Colonic mucosa (tissue), 4 donors: ENCODE results near the gene MRPL4. TPM values are rescaled to one million over a fixed set of nuclear protein-coding genes. Genes with fewer than 3 reads are reported as not detected.

Source experiments
- DNase-seq: peaks from one replicate; pipeline ENCODE4 v3.0.0-alpha.2; 2020
- H3K27ac ChIP-seq: fragments of 200-600 bp; one replicate; pipeline ENCODE4 v1.8.0; 2021
- H3K27me3 ChIP-seq: fragments of 200-600 bp; one replicate; pipeline ENCODE4 v1.8.0; 2021
- H3K36me3 ChIP-seq: fragments of 200-600 bp; one replicate; pipeline ENCODE4 v1.8.0; 2021
- H3K4me1 ChIP-seq: fragments of 200-600 bp; one replicate; pipeline ENCODE4 v1.8.0; 2021; ENCODE audit warnings: mild to moderate bottlenecking
- H3K4me3 ChIP-seq: fragments of 200-600 bp; one replicate; pipeline ENCODE4 v1.8.0; 2021
- H3K9ac ChIP-seq, 2 donors: one replicate each; pipeline ENCODE4 v1.7.0; 2013; ENCODE audit warnings: control low read depth in 2 of 2, low read depth in 2 of 2, low read length in 2 of 2
- H3K9me3 ChIP-seq: fragments of 200-600 bp; one replicate; pipeline ENCODE4 v1.8.0; 2021
- intact Hi-C: fragments of 100-400 bp; cut with DNase I; formaldehyde crosslinking; loops from one replicate; pipeline ENCODE4 v1.14.1; 2022
- total RNA-seq, 2 donors: library from RNA; stranded (reverse); fragmentation: NEBNext Ultra II Directional in 1 of 2; extraction: Animal tissue kit (Norgen Biotek cat#: 25700) in 1 of 2; gene quantifications; one replicate each; pipeline ENCODE4 v1.2.1, GENCODE V29; 2021
- TF ChIP-seq, protein P1 (sequence below): fragments of 200-600 bp; IDR thresholded peaks from one replicate; pipeline ENCODE4 v1.8.0; 2022; ENCODE audit warnings: antibody characterized with exemption, mild to moderate bottlenecking
- donor health status: healthy.
- donor health status: DM: no; HTN: no; CAD: no.
- donor health status: DM: no; HTN: no; CAD: no.

MRPL4 gene
- total RNA-seq, 2 donors from 2014 or later, result 48.9 to 116 TPM

- DNase-seq, result peak; percentile 92
- Histone ChIP-seq H3K4me3 (peak overlapping the region; percentile 37), H3K9me3 (no peaks in the 10 kb centered on the region), H3K27me3 (no peaks in the 10 kb centered on the region), H3K27ac (peak overlapping the region; percentile 81), H3K36me3 (no peaks in the 10 kb centered on the region), H3K9ac (peak overlapping the region; percentile 63 to 78), H3K4me1 (peaks cover 3% of the 10 kb centered on the region)
- TF ChIP-seq, protein P1, sequence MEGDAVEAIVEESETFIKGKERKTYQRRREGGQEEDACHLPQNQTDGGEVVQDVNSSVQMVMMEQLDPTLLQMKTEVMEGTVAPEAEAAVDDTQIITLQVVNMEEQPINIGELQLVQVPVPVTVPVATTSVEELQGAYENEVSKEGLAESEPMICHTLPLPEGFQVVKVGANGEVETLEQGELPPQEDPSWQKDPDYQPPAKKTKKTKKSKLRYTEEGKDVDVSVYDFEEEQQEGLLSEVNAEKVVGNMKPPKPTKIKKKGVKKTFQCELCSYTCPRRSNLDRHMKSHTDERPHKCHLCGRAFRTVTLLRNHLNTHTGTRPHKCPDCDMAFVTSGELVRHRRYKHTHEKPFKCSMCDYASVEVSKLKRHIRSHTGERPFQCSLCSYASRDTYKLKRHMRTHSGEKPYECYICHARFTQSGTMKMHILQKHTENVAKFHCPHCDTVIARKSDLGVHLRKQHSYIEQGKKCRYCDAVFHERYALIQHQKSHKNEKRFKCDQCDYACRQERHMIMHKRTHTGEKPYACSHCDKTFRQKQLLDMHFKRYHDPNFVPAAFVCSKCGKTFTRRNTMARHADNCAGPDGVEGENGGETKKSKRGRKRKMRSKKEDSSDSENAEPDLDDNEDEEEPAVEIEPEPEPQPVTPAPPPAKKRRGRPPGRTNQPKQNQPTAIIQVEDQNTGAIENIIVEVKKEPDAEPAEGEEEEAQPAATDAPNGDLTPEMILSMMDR, result peak; percentile 88
- intact Hi-C loops, result loop anchor here (1.0 to 5.0 kb wide), 2 partner anchors 63 to 121 kb away; partner anchors contain the start of gene RAVER1
Measured at GRCh38 chr19:10269333-10270179, 17.5 kb downstream of the MRPL4 start.

- intact Hi-C loops, result no loop called here
- peak; percentile 67 for DNase-seq
- H3K9ac ChIP-seq, result peak overlapping the region; percentile 63 to 78
- peak overlapping the region; percentile 37 for H3K4me3 ChIP-seq
- TF ChIP-seq, protein P1, result no peak
- no peaks in the 10 kb centered on the region for H3K27me3 ChIP-seq
- H3K9me3 ChIP-seq, result no peaks in the 10 kb centered on the region
- H3K27ac ChIP-seq, result peak overlapping the region; percentile 81
- no peaks in the 10 kb centered on the region for H3K36me3 ChIP-seq
- H3K4me1 ChIP-seq, result peaks cover 9% of the 10 kb centered on the region
Measured at GRCh38 chr19:10270180-10270615, 18.2 kb downstream of the MRPL4 start.

DNA sequence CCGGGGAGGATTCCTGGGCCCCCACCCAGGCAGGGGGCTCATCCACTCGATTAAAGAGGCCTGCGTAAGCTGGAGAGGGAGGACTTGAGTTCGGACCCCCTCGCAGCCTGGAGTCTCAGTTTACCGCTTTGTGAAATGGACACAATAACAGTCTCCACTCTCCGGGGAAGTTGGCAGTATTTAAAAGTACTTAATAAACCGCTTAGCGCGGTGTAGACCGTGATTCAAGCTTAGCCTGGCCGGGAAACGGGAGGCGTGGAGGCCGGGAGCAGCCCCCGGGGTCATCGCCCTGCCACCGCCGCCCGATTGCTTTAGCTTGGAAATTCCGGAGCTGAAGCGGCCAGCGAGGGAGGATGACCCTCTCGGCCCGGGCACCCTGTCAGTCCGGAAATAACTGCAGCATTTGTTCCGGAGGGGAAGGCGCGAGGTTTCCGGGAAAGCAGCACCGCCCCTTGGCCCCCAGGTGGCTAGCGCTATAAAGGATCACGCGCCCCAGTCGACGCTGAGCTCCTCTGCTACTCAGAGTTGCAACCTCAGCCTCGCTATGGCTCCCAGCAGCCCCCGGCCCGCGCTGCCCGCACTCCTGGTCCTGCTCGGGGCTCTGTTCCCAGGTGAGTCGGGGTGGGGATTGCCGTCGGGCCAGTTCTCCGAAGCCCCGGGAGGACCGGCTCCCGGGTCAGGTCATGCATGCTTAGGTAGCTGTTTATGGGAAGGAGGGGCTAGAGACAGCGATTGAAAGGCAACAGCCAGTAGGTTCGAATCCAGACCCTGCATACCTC, 18.8 kb downstream of the MRPL4 start, which contains the start of gene ICAM1:
ICAM1 (plus strand) TSS at position 505 of the 779 bp plus-strand sequence; CDS start at position 545, 40 bp downstream.
- peak within 1 kb of the TSS; percentile 63 to 78 for H3K9ac ChIP-seq
- peak within 1 kb of the TSS; percentile 81 for H3K27ac ChIP-seq
- intact Hi-C loops, result no loop called here
- no peaks in the 10 kb centered on the region for H3K36me3 ChIP-seq
- TF ChIP-seq, protein P1, result no peak
- H3K4me3 ChIP-seq, result peak within 1 kb of the TSS; percentile 37
- H3K9me3 ChIP-seq, result no peaks in the 10 kb centered on the region
- H3K4me1 ChIP-seq, result peaks cover 9% of the 10 kb centered on the region
- H3K27me3 ChIP-seq, result no peaks in the 10 kb centered on the region
- peak; percentile 77 for DNase-seq

- no peaks in the 10 kb centered on the region for H3K27me3 ChIP-seq
- intact Hi-C loops, result no loop called here
- peak; percentile 45 for DNase-seq
- peak overlapping the region; percentile 37 for H3K4me3 ChIP-seq
- H3K9me3 ChIP-seq, result no peaks in the 10 kb centered on the region
- TF ChIP-seq, protein P1, result no peak
- H3K9ac ChIP-seq, result peak overlapping the region; percentile 63 to 78
- H3K36me3 ChIP-seq, result no peaks in the 10 kb centered on the region
- H3K4me1 ChIP-seq, result peaks cover 9% of the 10 kb centered on the region
- H3K27ac ChIP-seq, result peak overlapping the region; percentile 81
Measured at GRCh38 chr19:10271543-10272086, 19.6 kb downstream of the MRPL4 start.

DNA sequence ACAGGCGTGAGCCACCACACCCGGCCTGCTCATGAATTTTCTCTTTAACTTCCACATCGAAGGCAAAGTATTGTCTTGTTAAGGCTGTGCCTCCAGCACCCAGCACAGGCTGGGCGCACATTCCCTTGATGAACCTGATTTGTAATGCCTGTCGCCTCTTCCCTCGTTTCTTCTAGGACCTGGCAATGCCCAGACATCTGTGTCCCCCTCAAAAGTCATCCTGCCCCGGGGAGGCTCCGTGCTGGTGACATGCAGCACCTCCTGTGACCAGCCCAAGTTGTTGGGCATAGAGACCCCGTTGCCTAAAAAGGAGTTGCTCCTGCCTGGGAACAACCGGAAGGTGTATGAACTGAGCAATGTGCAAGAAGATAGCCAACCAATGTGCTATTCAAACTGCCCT, 22.6 kb downstream of the MRPL4 start:
- DNase-seq, result no peak

More for the DNA sequence above, 22.6 kb downstream of the MRPL4 start:
- Histone ChIP-seq H3K4me3 (no peak overlapping the region), H3K4me1 (peaks cover 9% of the 10 kb centered on the region), H3K9ac (no peak overlapping the region), H3K36me3 (no peaks in the 10 kb centered on the region), H3K27ac (no peak overlapping the region), H3K27me3 (no peaks in the 10 kb centered on the region), H3K9me3 (no peaks in the 10 kb centered on the region)
- TF ChIP-seq, protein P1, result no peak
- intact Hi-C loops, result no loop called here
